Neural progenitor cell (in vitro differentiated cells): ENCODE measurements around the gene MGMT.

ENCODE experiments used
- CTCF ChIP-seq: fragments of 200-600 bp; sonication (generic); IDR thresholded peaks from 2 replicates; pipeline ENCODE4 v1.5.1; 2017; ENCODE audit warnings: antibody characterized with exemption, mild to moderate bottlenecking
- EZH2 ChIP-seq: fragments of 200-600 bp; sonication (generic); IDR thresholded peaks from 2 replicates; pipeline ENCODE4 v1.6.1; 2017; ENCODE audit warnings: antibody characterized with exemption, mild to moderate bottlenecking, moderate library complexity

GRCh38 chr10:129796710-129797420 is 329.8 kb downstream of the MGMT start:
- TF ChIP-seq EZH2 (no peak), CTCF (no peak)
